ENCODE data around the gene DPP6. TPM values are rescaled to one million over a fixed set of nuclear protein-coding genes. Genes with fewer than 3 reads are reported as not detected.
"Not testable (repeated sequence)": the region's sequence is repeated elsewhere in the genome, so short reads cannot be mapped to it uniquely, and the experiment has no call there.

DPP6 gene
- total RNA-seq, 2 experiments from 2014 or later, result not detected

GRCh38 chr7:154929006-154929726, 877.0 kb downstream of the DPP6 start:
- ChIA-PET POLR2A (interaction anchor here (0.7 kb wide), 1 partner anchor 74 kb away, joined by 3 read pairs; no protein-coding TSS in a partner anchor), CTCF (interaction anchor here (2.0 to 2.7 kb wide), 3 partner anchors 15 to 416 kb away, joined by 7 to 18 read pairs (median 7); no protein-coding TSS in a partner anchor)

DNA sequence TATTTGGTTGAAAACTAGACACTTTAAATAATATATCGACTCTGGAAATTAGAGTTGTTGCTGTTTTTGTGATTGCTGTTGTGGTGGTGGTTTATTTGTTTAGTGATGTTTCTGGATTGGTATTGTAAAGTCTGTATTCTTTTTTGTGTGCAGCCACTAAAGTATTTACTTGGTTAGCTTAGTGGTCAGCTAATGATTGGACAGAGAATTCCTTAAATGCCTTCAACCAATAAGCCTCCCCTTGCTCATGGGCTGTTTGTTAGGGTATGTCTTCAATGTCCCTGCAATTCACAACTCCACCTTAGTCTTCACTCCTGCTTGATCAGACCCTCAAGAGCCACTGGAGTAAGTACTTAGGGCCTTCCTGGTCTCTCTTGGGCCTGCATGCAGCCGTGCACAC, 879.7 kb downstream of the DPP6 start:
- ChIA-PET POLR2A (no interaction called here), CTCF (no interaction called here)

DNA sequence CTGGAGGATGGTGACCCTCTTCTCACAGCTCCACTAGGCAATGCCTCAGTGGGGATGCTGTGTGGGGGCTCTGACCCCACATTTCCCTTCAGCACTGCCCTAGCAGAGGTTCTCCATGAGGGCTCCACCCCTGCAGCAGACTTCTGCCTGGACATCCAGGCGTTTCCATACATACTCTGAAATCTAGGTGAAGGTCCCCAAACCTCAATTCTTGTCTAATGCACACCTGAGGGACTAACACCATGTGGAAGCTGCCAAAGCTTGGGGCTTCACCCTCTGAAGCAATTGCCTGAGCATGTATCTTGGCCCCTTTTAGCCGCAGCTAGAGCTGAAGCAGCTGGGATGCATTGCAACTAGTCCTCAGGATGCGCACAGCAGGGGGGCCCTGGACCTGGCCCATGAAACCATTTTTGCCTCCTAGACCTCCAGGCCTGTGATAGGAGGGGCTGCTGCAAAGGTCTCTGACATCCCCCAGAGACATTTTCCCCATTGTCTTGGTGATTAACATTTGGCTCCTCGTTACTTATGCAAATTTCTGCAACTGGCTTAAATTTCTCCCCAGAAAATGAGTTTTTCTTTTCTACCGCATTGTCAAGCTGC, 882.3 kb downstream of the DPP6 start:
- CTCF ChIA-PET, POLR2A ChIA-PET: not testable (repeated sequence)

GRCh38 chr7:154937837-154938236, 885.6 kb downstream of the DPP6 start:
- POLR2A ChIA-PET, result no interaction called here
- CTCF ChIA-PET, result interaction anchor here (1.0 kb wide), 1 partner anchor 14 kb away, joined by 3 read pairs; no protein-coding TSS in a partner anchor

DNA sequence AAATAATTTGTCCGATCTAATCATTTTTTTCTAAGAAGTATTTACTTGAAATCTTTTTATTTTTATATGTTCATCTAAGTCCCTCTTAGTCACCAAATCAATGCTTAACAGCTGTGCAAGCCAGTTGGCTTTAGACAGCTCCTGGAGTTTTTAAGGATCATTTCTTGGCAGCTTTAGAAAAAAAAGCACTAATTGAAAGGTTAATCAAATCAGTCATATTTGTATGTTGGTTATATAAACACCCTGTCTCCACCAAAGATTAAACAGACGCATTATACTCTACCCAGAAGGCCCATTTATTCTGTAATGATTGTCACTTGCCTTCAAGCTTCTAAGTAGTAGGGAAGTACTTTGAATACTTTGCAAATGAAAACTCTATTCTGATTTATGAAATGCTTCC, 890.5 kb downstream of the DPP6 start:
- POLR2A ChIA-PET, result no interaction called here
- CTCF ChIA-PET, result interaction anchor here (0.9 kb wide), 1 partner anchor 29 kb away, joined by 3 read pairs; no protein-coding TSS in a partner anchor
